Measurements from ENCODE around the gene TNFRSF25.

DNA sequence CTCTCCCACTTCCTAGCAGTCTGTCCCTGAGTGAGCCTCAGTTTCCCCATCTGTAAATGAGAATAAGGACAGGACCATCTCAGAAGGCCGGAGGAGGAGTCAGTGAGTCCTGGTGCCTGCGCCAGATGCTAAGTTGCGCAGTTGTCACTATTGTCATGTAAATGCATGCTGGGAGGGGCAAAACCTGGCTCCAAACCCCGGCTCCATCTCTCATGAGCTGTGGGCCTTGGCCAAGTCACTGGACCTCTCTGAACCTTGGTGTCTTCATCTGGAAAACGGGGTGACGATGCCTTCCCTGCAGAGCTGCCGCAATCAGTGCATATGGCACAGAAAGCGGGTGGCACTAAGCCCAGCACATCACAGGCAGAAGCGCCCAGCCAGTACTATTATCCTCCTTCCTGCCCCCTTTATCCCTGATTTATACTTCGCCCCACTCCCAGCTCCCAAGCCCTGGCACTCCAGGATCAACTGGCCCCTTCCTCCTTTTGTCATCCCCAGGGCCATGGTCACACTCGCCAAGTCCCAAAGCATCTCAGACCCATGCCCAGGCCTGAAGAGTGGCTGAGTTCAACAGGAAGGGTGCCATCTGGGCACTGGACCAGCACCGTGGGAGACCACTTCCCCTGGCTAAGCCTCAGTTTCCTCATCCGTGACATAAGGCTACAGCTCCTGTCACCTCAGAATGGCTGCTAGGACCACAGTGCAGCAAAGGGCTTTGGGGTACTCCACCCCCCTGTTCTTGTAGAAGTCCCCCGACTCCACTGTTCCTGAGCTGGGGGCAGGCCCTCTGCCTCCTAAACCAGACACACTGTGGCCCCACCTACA lies 29.8 kb upstream of the TNFRSF25 start:
- no peak for TF ChIP-seq CTCF (IDR thresholded peaks at IDR 0.05)
- TF ChIP-seq KDM1A (IDR thresholded peaks at IDR 0.05; ENCODE audit: low read depth) = no peak
- TF ChIP-seq SMC3 (IDR thresholded peaks at IDR 0.05) = no peak
- TF ChIP-seq POLR2A (IDR thresholded peaks at IDR 0.05; ENCODE audit: low read length) = no peak
- TF ChIP-seq BCL3 (IDR thresholded peaks at IDR 0.05) = no peak
- no peak for TF ChIP-seq CHD2 (IDR thresholded peaks at IDR 0.05; ENCODE audit: low read length, partially characterized antibody)
